SK-N-SH treated with all-trans-retinoic acid at 6 μM for 48 hours (cell line): ENCODE measurements around the gene ARHGAP25.

Experiments
- ATAC-seq: fragments of 200-7000 bp; cut with Tn5 transposase; 3 replicates; pipeline ENCODE4 v1.9.1; 2020; ENCODE audit warnings: mild to moderate bottlenecking, moderate library complexity
- ARNTL ChIP-seq: fragments of 450-650 bp; formaldehyde crosslinking; IDR thresholded peaks from 2 replicates; pipeline ENCODE4 v1.5.0; 2020; ENCODE audit warnings: low read depth, mild to moderate bottlenecking, moderate library complexity, borderline replicate concordance
- BACH2 ChIP-seq: fragments of 250-450 bp; sonication (Bioruptor Pico); IDR thresholded peaks from 2 replicates; pipeline ENCODE4 v1.9.0; 2021; ENCODE audit warnings: mild to moderate bottlenecking, borderline replicate concordance
- CSDC2 ChIP-seq: fragments of 250-450 bp; sonication (Bioruptor Pico); IDR thresholded peaks from 2 replicates; pipeline ENCODE4 v1.5.0; 2020; ENCODE audit warnings: mild to moderate bottlenecking, moderate library complexity
- CSRNP3 ChIP-seq: fragments of 250-450 bp; sonication (Bioruptor Pico); IDR thresholded peaks from 2 replicates; pipeline ENCODE4 v1.5.1; 2021; ENCODE audit warnings: mild to moderate bottlenecking, moderate library complexity
- ESRRG ChIP-seq: fragments of 250-450 bp; sonication (Bioruptor Pico); IDR thresholded peaks from 2 replicates; pipeline ENCODE4 v1.6.1; 2021; ENCODE audit warnings: mild to moderate bottlenecking
- OSR1 ChIP-seq: fragments of 250-450 bp; sonication (Bioruptor Pico); IDR thresholded peaks from 2 replicates; pipeline ENCODE4 v1.8.0; 2022; ENCODE audit warnings: moderate library complexity, mild to moderate bottlenecking, inconsistent platforms
- PATZ1 ChIP-seq: fragments of 250-450 bp; sonication (Bioruptor Pico); IDR thresholded peaks from 2 replicates; pipeline ENCODE4 v1.8.0; 2020; ENCODE audit warnings: mild to moderate bottlenecking, moderate library complexity, borderline replicate concordance
- POU6F1 ChIP-seq: fragments of 250-450 bp; sonication (Bioruptor Pico); IDR thresholded peaks from 2 replicates; pipeline ENCODE4 v1.8.0; 2021; ENCODE audit warnings: low read depth, mild to moderate bottlenecking, moderate library complexity, borderline replicate concordance
- PPARA ChIP-seq: fragments of 250-450 bp; sonication (Bioruptor Pico); IDR thresholded peaks from 2 replicates; pipeline ENCODE4 v1.5.0; 2020; ENCODE audit warnings: mild to moderate bottlenecking, borderline replicate concordance
- RARB ChIP-seq: fragments of 250-450 bp; sonication (Bioruptor Pico); IDR thresholded peaks from 2 replicates; pipeline ENCODE4 v1.8.0; 2021; ENCODE audit warnings: mild to moderate bottlenecking, moderate library complexity
- SNAI2 ChIP-seq: fragments of 250-450 bp; sonication (Bioruptor Pico); IDR thresholded peaks from 2 replicates; pipeline ENCODE4 v1.5.0; 2020; ENCODE audit warnings: mild to moderate bottlenecking, moderate library complexity
- TCF4 ChIP-seq: fragments of 250-450 bp; sonication (Bioruptor Pico); IDR thresholded peaks from 2 replicates; pipeline ENCODE4 v1.8.0; 2021; ENCODE audit warnings: mild to moderate bottlenecking, moderate library complexity, borderline replicate concordance
- TOX ChIP-seq: fragments of 250-450 bp; sonication (Bioruptor Pico); IDR thresholded peaks from 2 replicates; pipeline ENCODE4 v1.8.0; 2021; ENCODE audit warnings: mild to moderate bottlenecking, moderate library complexity, borderline replicate concordance
- TSHZ2 ChIP-seq: fragments of 250-450 bp; sonication (Bioruptor Pico); IDR thresholded peaks from 2 replicates; pipeline ENCODE4 v1.5.0; 2020; ENCODE audit warnings: mild to moderate bottlenecking, moderate library complexity
- ZC3H10 ChIP-seq: fragments of 250-450 bp; sonication (Bioruptor Pico); IDR thresholded peaks from 2 replicates; pipeline ENCODE4 v1.5.1; 2021; ENCODE audit warnings: mild to moderate bottlenecking, moderate library complexity
- ZFP3 ChIP-seq: fragments of 250-450 bp; sonication (Bioruptor Pico); IDR thresholded peaks from 2 replicates; pipeline ENCODE4 v1.5.0; 2020; ENCODE audit warnings: mild to moderate bottlenecking, moderate library complexity
- ZFP30 ChIP-seq: fragments of 450-650 bp; formaldehyde crosslinking; IDR thresholded peaks from 2 replicates; pipeline ENCODE4 v1.5.0; 2022; ENCODE audit warnings: mild to moderate bottlenecking, moderate library complexity
- ZNF565 ChIP-seq: fragments of 450-650 bp; formaldehyde crosslinking; conservative IDR thresholded peaks from 2 replicates; pipeline ENCODE4 v1.5.0; 2020; ENCODE audit warnings: low read depth, mild to moderate bottlenecking, moderate library complexity
- ZNF70 ChIP-seq: fragments of 450-650 bp; formaldehyde crosslinking; IDR thresholded peaks from 2 replicates; pipeline ENCODE4 v1.5.0; 2020; ENCODE audit warnings: mild to moderate bottlenecking, moderate library complexity

ARHGAP25 gene

GRCh38 chr2:68822207-68822872 lies 87.7 kb downstream of the ARHGAP25 start:
- TF ChIP-seq ZNF70 (CRISPR knock-in tag) (no peak), BACH2 (CRISPR knock-in tag) (no peak), POU6F1 (CRISPR knock-in tag) (no peak), TOX (CRISPR knock-in tag) (no peak), ARNTL (CRISPR knock-in tag) (no peak), TCF4 (no peak), ESRRG (no peak), PPARA (no peak), TSHZ2 (CRISPR knock-in tag) (no peak), SNAI2 (CRISPR knock-in tag) (no peak), PATZ1 (CRISPR knock-in tag) (no peak), ZFP30 (no peak)
- no peak for ATAC-seq

GRCh38 chr2:68824831-68825230 lies 90.2 kb downstream of the ARHGAP25 start:
- ATAC-seq = peak; percentile 24; the same call in 2 of the 3 replicates
- TF ChIP-seq ARNTL (CRISPR knock-in tag) = no peak
- TF ChIP-seq ZFP3 (CRISPR knock-in tag) = no peak
- TF ChIP-seq, all 23 proteins: peak for 0

- TF ChIP-seq BACH2 (CRISPR knock-in tag) = no peak
- TF ChIP-seq ZC3H10 (CRISPR knock-in tag) = no peak
- TF ChIP-seq ZNF70 (CRISPR knock-in tag) = no peak
- TF ChIP-seq ZNF565 = no peak
- no peak for TF ChIP-seq RARB (CRISPR knock-in tag)
- TF ChIP-seq TOX (CRISPR knock-in tag) = no peak
- no peak for TF ChIP-seq ZFP30
- ATAC-seq = no peak
Observed at GRCh38 chr2:68825866-68826265, 91.3 kb downstream of the ARHGAP25 start.

GRCh38 chr2:68827666-68828065 lies 93.1 kb downstream of the ARHGAP25 start:
- ATAC-seq = no peak
- TF ChIP-seq PPARA (no peak), OSR1 (CRISPR knock-in tag) (no peak)

GRCh38 chr2:68828887-68829708 lies 94.5 kb downstream of the ARHGAP25 start:
- TF ChIP-seq BACH2 (CRISPR knock-in tag) (no peak), ZFP30 (no peak), CSRNP3 (CRISPR knock-in tag) (no peak), CSDC2 (CRISPR knock-in tag) (no peak), TCF4 (0 out of 2 replicates have a peak, but pooled peaks have one; percentile 12)
- ATAC-seq = peak; percentile 93
